Mesothelial cell of epicardium (in vitro differentiated cells): ENCODE data around the gene GRIP2. TPM values are rescaled to one million over a fixed set of nuclear protein-coding genes. Genes with fewer than 3 reads are reported as not detected.

Source experiments
- DNase-seq, 2 experiments: peaks; one replicate each; pipeline ENCODE4 v3.0.0; 2021; ENCODE audit warnings: low spot score in 2 of 2; ENCODE audit not compliant: unreplicated experiment in 2 of 2
- H3K27ac Mint-ChIP-seq: 2 replicates; pipeline ENCODE4 v1.8.0; 2021; ENCODE audit warnings: mixed read lengths
- H3K27me3 Mint-ChIP-seq: 2 replicates; pipeline ENCODE4 v1.8.0; 2021; ENCODE audit warnings: low read depth, mixed read lengths
- H3K36me3 Mint-ChIP-seq: 2 replicates; pipeline ENCODE4 v1.8.0; 2021; ENCODE audit warnings: mixed read lengths
- H3K4me1 Mint-ChIP-seq: 2 replicates; pipeline ENCODE4 v1.8.0; 2021; ENCODE audit warnings: mixed read lengths
- H3K4me3 Mint-ChIP-seq: 2 replicates; pipeline ENCODE4 v1.8.0; 2021; ENCODE audit warnings: mild to moderate bottlenecking, moderate library complexity, mixed read lengths
- H3K9me3 Mint-ChIP-seq: 2 replicates; pipeline ENCODE4 v1.8.0; 2021; ENCODE audit warnings: mixed read lengths
- total RNA-seq: library from RNA; stranded (reverse); gene quantifications from 3 replicates; pipeline ENCODE4 v1.2.1, GENCODE V29; 2021
- TF ChIP-seq, protein P1 (sequence below): fragments of 200-600 bp; sonication (generic); IDR thresholded peaks from one replicate; pipeline ENCODE4 v1.5.0; 2021; ENCODE audit warnings: antibody characterized with exemption; ENCODE audit not compliant: unreplicated experiment

The GRIP2 gene
- total RNA-seq, 1 donor from 2014 or later: 1.1 TPM

GRCh38 chr3:14547693-14548092 is 7.6 kb upstream of the GRIP2 start:
- Mint-ChIP-seq H3K4me1 (no peaks in the 10 kb centered on the region), H3K36me3 (no peaks in the 10 kb centered on the region), H3K27ac (no peak overlapping the region), H3K27me3 (peaks cover 58% of the 10 kb centered on the region), H3K9me3 (no peaks in the 10 kb centered on the region), H3K4me3 (no peak overlapping the region)
- DNase-seq: no peak
- TF ChIP-seq, protein P1, sequence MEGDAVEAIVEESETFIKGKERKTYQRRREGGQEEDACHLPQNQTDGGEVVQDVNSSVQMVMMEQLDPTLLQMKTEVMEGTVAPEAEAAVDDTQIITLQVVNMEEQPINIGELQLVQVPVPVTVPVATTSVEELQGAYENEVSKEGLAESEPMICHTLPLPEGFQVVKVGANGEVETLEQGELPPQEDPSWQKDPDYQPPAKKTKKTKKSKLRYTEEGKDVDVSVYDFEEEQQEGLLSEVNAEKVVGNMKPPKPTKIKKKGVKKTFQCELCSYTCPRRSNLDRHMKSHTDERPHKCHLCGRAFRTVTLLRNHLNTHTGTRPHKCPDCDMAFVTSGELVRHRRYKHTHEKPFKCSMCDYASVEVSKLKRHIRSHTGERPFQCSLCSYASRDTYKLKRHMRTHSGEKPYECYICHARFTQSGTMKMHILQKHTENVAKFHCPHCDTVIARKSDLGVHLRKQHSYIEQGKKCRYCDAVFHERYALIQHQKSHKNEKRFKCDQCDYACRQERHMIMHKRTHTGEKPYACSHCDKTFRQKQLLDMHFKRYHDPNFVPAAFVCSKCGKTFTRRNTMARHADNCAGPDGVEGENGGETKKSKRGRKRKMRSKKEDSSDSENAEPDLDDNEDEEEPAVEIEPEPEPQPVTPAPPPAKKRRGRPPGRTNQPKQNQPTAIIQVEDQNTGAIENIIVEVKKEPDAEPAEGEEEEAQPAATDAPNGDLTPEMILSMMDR: no peak

GRCh38 chr3:14546041-14546440 is 5.9 kb upstream of the GRIP2 start:
- Mint-ChIP-seq H3K4me1 (no peaks in the 10 kb centered on the region), H3K27ac (no peak overlapping the region), H3K27me3 (peaks cover 50% of the 10 kb centered on the region), H3K4me3 (no peak overlapping the region), H3K9me3 (no peaks in the 10 kb centered on the region), H3K36me3 (no peaks in the 10 kb centered on the region)
- TF ChIP-seq, protein P1: no peak
- DNase-seq: no peak

- no peaks in the 10 kb centered on the region for H3K9me3 Mint-ChIP-seq
- TF ChIP-seq, protein P1: no peak
- no peak overlapping the region for H3K4me3 Mint-ChIP-seq
- no peaks in the 10 kb centered on the region for H3K36me3 Mint-ChIP-seq
- no peak overlapping the region for H3K27ac Mint-ChIP-seq
- peaks cover 48% of the 10 kb centered on the region for H3K27me3 Mint-ChIP-seq
- no peak for DNase-seq
- H3K4me1 Mint-ChIP-seq: no peaks in the 10 kb centered on the region
Observed at GRCh38 chr3:14545251-14545635, 5.1 kb upstream of the GRIP2 start.

- H3K27me3 Mint-ChIP-seq: peaks cover 49% of the 10 kb centered on the region
- no peaks in the 10 kb centered on the region for H3K4me1 Mint-ChIP-seq
- DNase-seq: no peak
- no peak overlapping the region for H3K4me3 Mint-ChIP-seq
- no peak overlapping the region for H3K27ac Mint-ChIP-seq
- no peaks in the 10 kb centered on the region for H3K36me3 Mint-ChIP-seq
- H3K9me3 Mint-ChIP-seq: no peaks in the 10 kb centered on the region
- TF ChIP-seq, protein P1: no peak
Observed at GRCh38 chr3:14544282-14545250, 4.4 kb upstream of the GRIP2 start.

GRCh38 chr3:14543446-14543845 is 3.3 kb upstream of the GRIP2 start:
- H3K9me3 Mint-ChIP-seq: no peaks in the 10 kb centered on the region
- no peak overlapping the region for H3K4me3 Mint-ChIP-seq
- H3K27me3 Mint-ChIP-seq: peaks cover 39% of the 10 kb centered on the region
- TF ChIP-seq, protein P1: no peak
- DNase-seq: no peak
- no peaks in the 10 kb centered on the region for H3K36me3 Mint-ChIP-seq
- no peaks in the 10 kb centered on the region for H3K4me1 Mint-ChIP-seq
- H3K27ac Mint-ChIP-seq: no peak overlapping the region
